Activated CD4-positive, alpha-beta memory T cell treated with anti-CD3 and anti-CD28 coated beads for 36 hours (primary cell): ENCODE results near the gene ANKRD63. TPM values are rescaled to one million over a fixed set of nuclear protein-coding genes. Genes with fewer than 3 reads are reported as not detected.

Source experiments
- CTCF ChIA-PET: fragments of 350-600 bp; sonication (Branson Sonifier 250); formaldehyde crosslinking; loops from one replicate; lab custom pipeline; 2021; ENCODE audit warnings: antibody characterized with exemption, inconsistent platforms; lab: Charles Lee
- POLR2A ChIA-PET: fragments of 350-600 bp; sonication (Branson Sonifier 250); formaldehyde crosslinking; loops from one replicate; lab custom pipeline; 2021; ENCODE audit warnings: antibody characterized with exemption; lab: Charles Lee
- DNase-seq: peaks from one replicate; pipeline ENCODE4 v3.0.0-alpha.2; 2020
- H3K27ac Mint-ChIP-seq: one replicate; pipeline ENCODE4 v1.8.0; 2021; ENCODE audit warnings: mixed read lengths
- H3K27me3 Mint-ChIP-seq: one replicate; pipeline ENCODE4 v1.8.0; 2021; ENCODE audit warnings: mixed read lengths
- H3K36me3 Mint-ChIP-seq: one replicate; pipeline ENCODE4 v1.8.0; 2021; ENCODE audit warnings: mixed read lengths
- H3K4me1 Mint-ChIP-seq: one replicate; pipeline ENCODE4 v1.8.0; 2021; ENCODE audit warnings: low read depth, mixed read lengths
- H3K4me3 Mint-ChIP-seq: one replicate; pipeline ENCODE4 v1.8.0; 2021; ENCODE audit warnings: mild to moderate bottlenecking, mixed read lengths
- H3K9me3 Mint-ChIP-seq: one replicate; pipeline ENCODE4 v1.8.0; 2021; ENCODE audit warnings: mixed read lengths
- intact Hi-C: fragments of 100-400 bp; cut with micrococcal nuclease; formaldehyde crosslinking; loops from one replicate; pipeline ENCODE4 v1.15.1; 2023
- total RNA-seq, 2 experiments: library from RNA; stranded (reverse); gene quantifications; one replicate each; pipeline ENCODE4 v1.2.3, GENCODE V29; 2021

The ANKRD63 gene
- total RNA-seq, 2 experiments from 2014 or later, result not detected

- Mint-ChIP-seq H3K9me3 (no peaks in the 10 kb centered on the region), H3K36me3 (no peaks in the 10 kb centered on the region), H3K4me1 (peaks cover 3% of the 10 kb centered on the region), H3K27me3 (peaks cover 21% of the 10 kb centered on the region), H3K4me3 (peak within 1 kb of the TSS; percentile 2), H3K27ac (no peak within 1 kb of the TSS)
- DNase-seq, result peak; percentile 63
- CTCF ChIA-PET, result interaction anchor here (1.0 to 3.1 kb wide), 6 partner anchors 20 to 134 kb away, joined by 3 to 25 read pairs (median 5); partner anchors contain the start of gene ANKRD63
- intact Hi-C loops, result no loop called here
- POLR2A ChIA-PET, result interaction anchor here (1.0 kb wide), 1 partner anchor 22 kb away, joined by 3 read pairs; no protein-coding TSS in a partner anchor
Observed at GRCh38 chr15:40238532-40239403, 44.1 kb downstream of the ANKRD63 start, which contains the start of gene PAK6. TSS of gene PAK6 (plus strand) at chr15:40239063. CDS start at chr15:40264786, 25,723 bp downstream.

GRCh38 chr15:40235201-40235885 is 47.5 kb downstream of the ANKRD63 start:
- H3K4me1 Mint-ChIP-seq, result peaks cover 3% of the 10 kb centered on the region
- peaks cover 19% of the 10 kb centered on the region for H3K27me3 Mint-ChIP-seq
- H3K36me3 Mint-ChIP-seq, result no peaks in the 10 kb centered on the region
- intact Hi-C loops, result no loop called here
- H3K27ac Mint-ChIP-seq, result no peak overlapping the region
- H3K9me3 Mint-ChIP-seq, result no peaks in the 10 kb centered on the region
- POLR2A ChIA-PET, result no interaction called here
- no peak for DNase-seq
- CTCF ChIA-PET, result interaction anchor here (0.8 kb wide), 1 partner anchor 18 kb away, joined by 3 read pairs; no protein-coding TSS in a partner anchor
- H3K4me3 Mint-ChIP-seq, result no peak overlapping the region

GRCh38 chr15:40234783-40235182 is 48.1 kb downstream of the ANKRD63 start:
- CTCF ChIA-PET, result interaction anchor here (0.8 kb wide), 1 partner anchor 18 kb away, joined by 3 read pairs; no protein-coding TSS in a partner anchor
- H3K4me1 Mint-ChIP-seq, result peaks cover 3% of the 10 kb centered on the region
- H3K27ac Mint-ChIP-seq, result no peak overlapping the region

GRCh38 chr15:40233727-40234577 is 48.9 kb downstream of the ANKRD63 start:
- Mint-ChIP-seq H3K27me3 (peaks cover 8% of the 10 kb centered on the region), H3K27ac (no peak overlapping the region), H3K4me1 (no peaks in the 10 kb centered on the region), H3K9me3 (no peaks in the 10 kb centered on the region), H3K4me3 (no peak overlapping the region), H3K36me3 (no peaks in the 10 kb centered on the region)
- CTCF ChIA-PET, result interaction anchor here (0.8 kb wide), 1 partner anchor 17 kb away, joined by 3 read pairs; no protein-coding TSS in a partner anchor
- POLR2A ChIA-PET, result no interaction called here
- intact Hi-C loops, result no loop called here
- DNase-seq, result no peak

More at GRCh38 chr15:40234783-40235182, 48.1 kb downstream of the ANKRD63 start:
- intact Hi-C loops, result no loop called here
- H3K4me3 Mint-ChIP-seq, result no peak overlapping the region
- POLR2A ChIA-PET, result no interaction called here
- H3K36me3 Mint-ChIP-seq, result no peaks in the 10 kb centered on the region
- DNase-seq, result no peak
- H3K9me3 Mint-ChIP-seq, result no peaks in the 10 kb centered on the region
- H3K27me3 Mint-ChIP-seq, result peaks cover 14% of the 10 kb centered on the region

GRCh38 chr15:40232625-40233070 is 50.2 kb downstream of the ANKRD63 start:
- intact Hi-C loops, result no loop called here
- no peaks in the 10 kb centered on the region for H3K9me3 Mint-ChIP-seq
- no peak for DNase-seq
- no peak overlapping the region for H3K4me3 Mint-ChIP-seq
- H3K36me3 Mint-ChIP-seq, result no peaks in the 10 kb centered on the region
- ChIA-PET POLR2A (no interaction called here), CTCF (interaction anchor here (1.0 to 1.4 kb wide), 3 partner anchors 15 to 106 kb away, joined by 3 read pairs; no protein-coding TSS in a partner anchor)
- H3K4me1 Mint-ChIP-seq, result no peaks in the 10 kb centered on the region
- peaks cover under 1% of the 10 kb centered on the region for H3K27me3 Mint-ChIP-seq
- H3K27ac Mint-ChIP-seq, result no peak overlapping the region

Other genes with a start within 250 kb of the ANKRD63 start
- gene SRP14, start 243.9 kb downstream of the ANKRD63 start, total RNA-seq, result 100 to 1,000 TPM; 168 to 170 TPM
- 1 to 10 TPM; 6.9 to 7.3 TPM for gene BMF, start 174.2 kb downstream of the ANKRD63 start, total RNA-seq
- gene BUB1B, start 122.0 kb downstream of the ANKRD63 start, total RNA-seq, result 10 to 100 TPM; 88.8 to 96.1 TPM
- gene PAK6, start 44.0 kb downstream of the ANKRD63 start, total RNA-seq, result under 1 TPM; 0.69 to 0.73 TPM
- 10 to 100 TPM; 65.3 to 70.7 TPM for gene PLCB2, start 24.9 kb upstream of the ANKRD63 start, total RNA-seq
- gene INAFM2, start 40.6 kb upstream of the ANKRD63 start, total RNA-seq, result 1 to 10 TPM; 6.7 to 7.4 TPM
- gene CCDC9B, start 57.9 kb upstream of the ANKRD63 start, total RNA-seq, result 1 to 10 TPM in 1 of 2 experiments, under 1 TPM in 1; 0.53 to 1.6 TPM
- gene PHGR1, start 68.0 kb upstream of the ANKRD63 start, total RNA-seq, result not detected
- gene DISP2, start 75.2 kb upstream of the ANKRD63 start, total RNA-seq, result under 1 TPM; 0.02 to 0.05 TPM
- gene KNSTRN, start 99.7 kb upstream of the ANKRD63 start, total RNA-seq, result 10 to 100 TPM; 59.8 to 61.5 TPM
- 10 to 100 TPM; 37.3 to 38.7 TPM for gene IVD, start 122.7 kb upstream of the ANKRD63 start, total RNA-seq
- 10 to 100 TPM; 18.8 to 19.5 TPM for gene BAHD1, start 157.9 kb upstream of the ANKRD63 start, total RNA-seq
- 1 to 10 TPM; 8.2 to 8.7 TPM for gene CHST14, start 187.9 kb upstream of the ANKRD63 start, total RNA-seq